GM20431 (cell line): Measurements from ENCODE around the gene LILRB3.
"Not testable (repeated sequence)": the region's sequence is repeated elsewhere in the genome, so short reads cannot be mapped to it uniquely, and the experiment has no call there.

Experiments used
- in situ Hi-C: fragments of 300-500 bp; cut with MseI, MboI; formaldehyde crosslinking; loops from one replicate; pipeline ENCODE4 v1.15.0; 2020; ENCODE audit warnings: low sequenced_read_pairs; ENCODE audit not compliant: unreplicated experiment

The LILRB3 gene

GRCh38 chr19:54214734-54215133 lies 8.1 kb downstream of the LILRB3 start:
- in situ Hi-C loops = not testable (repeated sequence)

- in situ Hi-C loops = not testable (repeated sequence)
Observed at GRCh38 chr19:54214217-54214616, 8.6 kb downstream of the LILRB3 start.

- in situ Hi-C loops = no loop called here
Observed at GRCh38 chr19:54211235-54211634, 11.6 kb downstream of the LILRB3 start.

GRCh38 chr19:54209811-54210494 lies 12.9 kb downstream of the LILRB3 start:
- in situ Hi-C loops = no loop called here

GRCh38 chr19:54209058-54209810 lies 13.6 kb downstream of the LILRB3 start:
- in situ Hi-C loops = no loop called here

GRCh38 chr19:54208784-54209057 lies 14.1 kb downstream of the LILRB3 start:
- in situ Hi-C loops = no loop called here

- in situ Hi-C loops = no loop called here
Observed at GRCh38 chr19:54207983-54208783, 14.6 kb downstream of the LILRB3 start.

- in situ Hi-C loops = no loop called here
Observed at GRCh38 chr19:54207676-54207982, 15.2 kb downstream of the LILRB3 start.

GRCh38 chr19:54207193-54207592 lies 15.6 kb downstream of the LILRB3 start:
- in situ Hi-C loops = not testable (repeated sequence)

- in situ Hi-C loops = no loop called here
Observed at GRCh38 chr19:54206831-54207177, 16.0 kb downstream of the LILRB3 start.

- in situ Hi-C loops = no loop called here
Observed at GRCh38 chr19:54206030-54206830, 16.6 kb downstream of the LILRB3 start.

GRCh38 chr19:54204767-54205468 lies 17.9 kb downstream of the LILRB3 start:
- in situ Hi-C loops = no loop called here

GRCh38 chr19:54203151-54203611 lies 19.6 kb downstream of the LILRB3 start:
- in situ Hi-C loops = no loop called here

- in situ Hi-C loops = no loop called here
Observed at GRCh38 chr19:54201980-54202379, 20.8 kb downstream of the LILRB3 start.

GRCh38 chr19:54201172-54201701 lies 21.6 kb downstream of the LILRB3 start:
- in situ Hi-C loops = no loop called here

- in situ Hi-C loops = no loop called here
Observed at GRCh38 chr19:54199401-54199800, 23.4 kb downstream of the LILRB3 start.

- in situ Hi-C loops = no loop called here
Observed at GRCh38 chr19:54197121-54197520, 25.7 kb downstream of the LILRB3 start.

GRCh38 chr19:54196536-54196935 lies 26.3 kb downstream of the LILRB3 start:
- in situ Hi-C loops = no loop called here

GRCh38 chr19:54194463-54194862 lies 28.3 kb downstream of the LILRB3 start:
- in situ Hi-C loops = not testable (repeated sequence)

GRCh38 chr19:54193011-54193410 lies 29.8 kb downstream of the LILRB3 start:
- in situ Hi-C loops = no loop called here
